Peyer's patch (tissue), 4 donors: ENCODE results near the gene LRPPRC. TPM values are rescaled to one million over a fixed set of nuclear protein-coding genes. Genes with fewer than 3 reads are reported as not detected.
A peak's percentile ranks its signal among the peaks of the same experiment; 100 is the strongest.

ENCODE experiments used
- DNase-seq, 3 donors: peaks; one replicate each; pipeline ENCODE4 v3.0.0-alpha.2; 2017 to 2019
- H3K27ac ChIP-seq, 4 donors: fragments of 200-600 bp; sonication (generic); one replicate each; pipeline ENCODE4 v1.5.1; 2016 to 2019
- H3K27me3 ChIP-seq, 2 donors: fragments of 200-600 bp; sonication (generic); one replicate each; pipeline ENCODE4 v1.5.1; 2019
- H3K36me3 ChIP-seq, 3 donors: fragments of 200-600 bp; sonication (generic); one replicate each; pipeline ENCODE4 v1.5.1; 2016 to 2019
- H3K4me1 ChIP-seq, 4 donors: fragments of 200-600 bp; sonication (generic); one replicate each; pipeline ENCODE4 v1.5.1; 2016 to 2019
- H3K4me3 ChIP-seq, 4 donors: fragments of 200-600 bp; sonication (generic); 1 replicate in 3 of 4; 2 replicates in 1 of 4; pipeline ENCODE4 v1.5.1; 2016 to 2019; ENCODE audit warnings: mild to moderate bottlenecking in 1 of 4
- H3K9me3 ChIP-seq, 4 donors: fragments of 200-600 bp; sonication (generic); one replicate each; pipeline ENCODE4 v1.5.1; 2016 to 2019; ENCODE audit warnings: mild to moderate bottlenecking in 1 of 4
- POLR2A ChIP-seq, 2 donors: fragments of 450-650 bp; IDR thresholded peaks; one replicate each; pipeline ENCODE4 v1.5.1; 2017; ENCODE audit warnings: antibody characterized with exemption in 2 of 2, mild to moderate bottlenecking in 2 of 2, moderate library complexity in 2 of 2
- total RNA-seq, 4 donors: library from RNA; depleted of rRNA; stranded (reverse); fragments of >200 nt; gene quantifications; one replicate each; pipeline ENCODE4 v1.1.0, GENCODE V29; 2016
- TF ChIP-seq, protein P1 (sequence below), 6 experiments: fragments of 450-650 bp in 4 of 6; fragments of 200-600 bp in 2 of 6; sonication (generic) in 1 of 6; IDR thresholded peaks; one replicate each; pipeline ENCODE4 v1.5.1; 2017 to 2019; ENCODE audit warnings: antibody characterized with exemption in 6 of 6, mild to moderate bottlenecking in 3 of 6, moderate library complexity in 1 of 6

Gene LRPPRC
- total RNA-seq, 4 donors from 2014 or later, result 45.7 to 70.1 (median 53.3) TPM

DNA sequence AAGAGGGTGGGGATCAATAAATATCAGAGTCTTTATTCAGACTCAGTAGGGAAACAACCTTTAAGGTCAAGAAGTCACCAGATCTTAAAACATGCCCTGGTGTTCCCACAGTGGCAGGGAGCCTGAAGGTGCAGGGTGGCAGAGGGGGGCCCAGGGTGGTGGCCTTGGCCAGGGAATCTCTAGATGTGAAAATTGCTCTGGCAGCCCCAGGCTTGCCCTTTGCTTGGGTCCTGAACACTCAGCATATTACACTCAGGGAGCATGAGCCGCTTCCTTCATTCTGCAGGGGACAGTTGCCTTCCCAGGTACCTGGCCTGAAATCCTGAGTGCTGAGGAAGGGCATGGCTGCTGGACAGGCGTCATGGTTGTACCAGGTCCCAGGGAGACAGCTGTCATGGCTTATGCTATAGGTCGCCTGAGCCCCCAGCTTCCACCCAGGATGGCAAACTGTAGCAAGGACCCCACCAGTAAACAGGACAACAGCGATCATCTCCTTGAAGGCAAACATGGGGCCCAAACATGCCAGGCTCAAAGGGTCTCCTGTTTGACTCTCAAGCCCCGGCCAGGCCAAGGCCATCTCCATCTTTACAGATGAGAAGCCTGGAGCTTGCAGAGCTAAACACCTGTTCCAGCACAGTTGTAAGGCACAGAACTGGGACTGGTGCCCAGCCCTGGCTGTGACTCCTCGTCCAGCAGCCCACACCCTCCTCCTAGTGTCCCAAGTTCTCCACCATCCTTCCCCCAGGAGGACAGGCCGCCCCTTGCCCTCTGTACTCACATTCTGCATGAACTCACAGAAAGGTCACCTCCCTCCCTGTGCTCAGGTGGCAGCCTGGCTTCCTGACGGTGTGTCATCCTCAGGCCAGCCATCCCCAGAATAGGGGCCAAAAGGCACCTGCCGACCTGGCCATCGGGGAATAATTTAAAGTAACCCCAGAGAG lies 142.4 kb downstream of the LRPPRC start:
- Histone ChIP-seq H3K27ac (peak overlapping the region in 1 of 4 donors; percentile 16), H3K9me3 (no peaks in the 10 kb centered on the region), H3K4me3 (no peak overlapping the region), H3K27me3 (no peaks in the 10 kb centered on the region), H3K4me1 (peaks cover 0 to 3% (median 0%) of the 10 kb centered on the region in 4 donors), H3K36me3 (no peaks in the 10 kb centered on the region)
- TF ChIP-seq, protein P1, sequence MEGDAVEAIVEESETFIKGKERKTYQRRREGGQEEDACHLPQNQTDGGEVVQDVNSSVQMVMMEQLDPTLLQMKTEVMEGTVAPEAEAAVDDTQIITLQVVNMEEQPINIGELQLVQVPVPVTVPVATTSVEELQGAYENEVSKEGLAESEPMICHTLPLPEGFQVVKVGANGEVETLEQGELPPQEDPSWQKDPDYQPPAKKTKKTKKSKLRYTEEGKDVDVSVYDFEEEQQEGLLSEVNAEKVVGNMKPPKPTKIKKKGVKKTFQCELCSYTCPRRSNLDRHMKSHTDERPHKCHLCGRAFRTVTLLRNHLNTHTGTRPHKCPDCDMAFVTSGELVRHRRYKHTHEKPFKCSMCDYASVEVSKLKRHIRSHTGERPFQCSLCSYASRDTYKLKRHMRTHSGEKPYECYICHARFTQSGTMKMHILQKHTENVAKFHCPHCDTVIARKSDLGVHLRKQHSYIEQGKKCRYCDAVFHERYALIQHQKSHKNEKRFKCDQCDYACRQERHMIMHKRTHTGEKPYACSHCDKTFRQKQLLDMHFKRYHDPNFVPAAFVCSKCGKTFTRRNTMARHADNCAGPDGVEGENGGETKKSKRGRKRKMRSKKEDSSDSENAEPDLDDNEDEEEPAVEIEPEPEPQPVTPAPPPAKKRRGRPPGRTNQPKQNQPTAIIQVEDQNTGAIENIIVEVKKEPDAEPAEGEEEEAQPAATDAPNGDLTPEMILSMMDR (IDR thresholded peaks at IDR 0.05), result peak in 2 of 6 experiments; percentile 15 to 22
- TF ChIP-seq POLR2A (IDR thresholded peaks at IDR 0.05), result no peak
- peak in 2 of 3 donors; percentile 69 to 84 for DNase-seq

DNA sequence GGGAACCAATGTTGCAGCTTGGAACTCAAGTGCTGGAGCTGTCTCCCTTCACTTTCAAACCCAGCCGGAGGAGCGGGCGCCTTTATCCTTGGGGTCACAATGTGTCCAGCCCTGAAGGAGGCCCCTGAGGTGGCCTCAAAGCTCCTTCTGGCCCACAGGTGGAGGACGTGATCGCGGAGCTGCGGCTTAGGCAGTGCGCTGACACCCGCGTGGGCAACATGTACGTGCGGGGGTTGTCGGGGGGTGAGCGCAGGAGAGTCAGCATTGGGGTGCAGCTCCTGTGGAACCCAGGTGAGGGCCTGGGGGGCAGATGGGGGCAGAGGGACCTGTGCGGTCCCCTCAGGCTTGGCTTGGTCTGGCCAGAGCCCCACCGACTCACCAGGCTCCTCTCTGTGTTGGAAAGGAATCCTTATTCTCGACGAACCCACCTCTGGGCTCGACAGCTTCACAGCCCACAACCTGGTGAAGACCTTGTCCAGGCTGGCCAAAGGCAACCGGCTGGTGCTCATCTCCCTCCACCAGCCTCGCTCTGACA lies 143.5 kb downstream of the LRPPRC start:
- Histone ChIP-seq H3K4me1 (peaks cover 0 to 3% (median 0%) of the 10 kb centered on the region in 4 donors), H3K27ac (peak overlapping the region in 1 of 4 donors; percentile 16), H3K9me3 (no peaks in the 10 kb centered on the region), H3K36me3 (no peaks in the 10 kb centered on the region), H3K27me3 (no peaks in the 10 kb centered on the region), H3K4me3 (no peak overlapping the region)
- TF ChIP-seq, protein P1 (IDR thresholded peaks at IDR 0.05), result no peak
- TF ChIP-seq POLR2A (IDR thresholded peaks at IDR 0.05), result no peak
- no peak for DNase-seq

DNA sequence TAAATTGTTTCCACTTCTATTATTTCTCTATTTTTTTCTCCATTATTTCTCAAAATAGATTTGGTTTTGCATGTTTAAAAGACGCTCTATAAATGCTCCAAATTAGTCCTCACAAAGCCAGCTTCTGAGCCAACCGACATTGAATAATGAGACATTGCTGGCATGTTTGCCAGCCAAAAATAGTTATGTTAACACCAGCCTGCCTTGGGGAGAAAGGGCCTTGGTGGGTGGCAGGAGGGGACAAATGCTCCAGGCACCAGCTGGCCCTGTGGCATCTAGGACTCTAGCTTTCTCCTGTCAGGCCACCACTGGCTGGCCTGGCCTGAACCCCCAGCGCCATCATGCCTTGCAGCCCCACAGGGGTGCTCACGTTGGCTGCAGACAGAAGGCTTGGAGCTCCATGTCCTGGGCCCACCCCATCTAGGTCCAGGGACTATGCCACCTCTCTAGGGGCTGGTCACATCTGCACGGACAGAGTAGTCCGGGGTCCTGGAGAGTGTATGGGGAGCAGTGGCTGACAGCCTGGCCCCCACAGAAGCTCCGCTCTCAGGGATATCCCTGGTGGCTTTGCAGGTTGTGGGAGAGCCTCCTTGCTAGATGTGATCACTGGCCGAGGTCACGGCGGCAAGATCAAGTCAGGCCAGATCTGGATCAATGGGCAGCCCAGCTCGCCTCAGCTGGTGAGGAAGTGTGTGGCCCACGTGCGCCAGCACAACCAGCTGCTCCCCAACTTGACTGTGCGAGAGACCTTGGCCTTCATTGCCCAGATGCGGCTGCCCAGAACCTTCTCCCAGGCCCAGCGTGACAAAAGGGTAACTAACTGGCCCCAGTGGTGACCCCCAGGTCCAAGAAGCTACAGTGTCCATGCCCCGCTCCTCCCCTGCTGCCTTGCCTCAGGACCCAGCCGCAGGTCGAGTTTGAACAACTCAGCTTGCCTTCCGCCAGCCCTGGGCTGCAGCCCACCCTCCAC lies 144.5 kb downstream of the LRPPRC start:
- H3K4me3 ChIP-seq, result no peak overlapping the region
- H3K27me3 ChIP-seq, result no peaks in the 10 kb centered on the region
- DNase-seq, result no peak
- H3K4me1 ChIP-seq, result peaks cover 0 to 3% (median 0%) of the 10 kb centered on the region in 4 donors
- TF ChIP-seq POLR2A (IDR thresholded peaks at IDR 0.05), result no peak
- TF ChIP-seq, protein P1 (IDR thresholded peaks at IDR 0.05), result no peak
- H3K27ac ChIP-seq, result no peak overlapping the region
- no peaks in the 10 kb centered on the region for H3K9me3 ChIP-seq
- H3K36me3 ChIP-seq, result no peaks in the 10 kb centered on the region

DNA sequence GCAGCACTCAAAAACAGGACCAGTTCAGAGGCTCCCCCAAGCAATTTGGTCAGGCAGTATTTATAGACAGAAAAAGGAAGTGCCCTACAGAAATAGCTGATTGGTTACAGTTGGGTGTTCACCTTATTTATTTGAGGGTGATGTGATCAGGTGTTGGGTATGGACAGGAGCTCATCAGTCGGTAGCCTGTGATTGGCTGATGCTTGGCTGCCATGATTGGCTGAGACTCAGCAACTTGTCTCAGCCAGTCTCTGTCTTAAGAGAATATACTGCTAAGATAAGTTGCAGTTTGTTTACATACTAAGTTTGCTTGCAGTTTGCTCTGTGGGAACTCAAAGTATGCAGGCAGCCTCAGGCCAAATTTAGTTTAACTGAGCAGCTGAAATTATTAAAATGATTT lies 147.6 kb downstream of the LRPPRC start:
- peak overlapping the region in 1 of 4 donors; percentile 9 for H3K27ac ChIP-seq
- H3K36me3 ChIP-seq, result no peaks in the 10 kb centered on the region
- TF ChIP-seq POLR2A (IDR thresholded peaks at IDR 0.05), result no peak
- TF ChIP-seq, protein P1 (IDR thresholded peaks at IDR 0.05), result no peak
- no peaks in the 10 kb centered on the region for H3K27me3 ChIP-seq
- no peak for DNase-seq
- no peaks in the 10 kb centered on the region for H3K4me1 ChIP-seq
- no peak overlapping the region for H3K4me3 ChIP-seq
- no peaks in the 10 kb centered on the region for H3K9me3 ChIP-seq

DNA sequence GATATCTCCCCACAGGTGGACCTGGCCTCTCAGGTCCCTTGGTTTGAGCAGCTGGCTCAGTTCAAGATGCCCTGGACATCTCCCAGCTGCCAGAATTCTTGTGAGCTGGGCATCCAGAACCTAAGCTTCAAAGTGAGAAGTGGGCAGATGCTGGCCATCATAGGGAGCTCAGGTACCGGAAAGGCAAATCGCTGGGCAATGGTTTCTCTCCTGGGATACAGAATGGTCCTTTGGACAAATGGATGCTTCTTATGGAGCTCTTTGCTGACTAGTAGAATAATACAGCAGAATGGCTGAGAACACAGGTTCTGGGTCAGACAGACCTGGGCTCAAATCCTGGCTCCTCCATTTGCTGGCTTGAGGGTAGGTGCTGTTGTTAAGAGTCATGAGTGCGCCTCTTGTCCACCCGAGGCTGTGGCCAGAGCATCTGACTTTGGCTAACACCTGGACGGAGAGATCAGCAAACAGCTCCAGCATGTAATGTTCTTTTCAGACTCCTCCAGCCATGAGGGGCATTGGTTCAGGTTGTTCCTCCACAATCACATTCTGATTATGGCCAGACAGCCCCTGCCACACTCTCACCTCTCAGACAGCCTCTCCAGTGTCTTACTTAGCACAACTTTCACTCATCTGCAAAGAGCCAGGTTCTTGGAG lies 149.5 kb downstream of the LRPPRC start:
- H3K9me3 ChIP-seq, result no peaks in the 10 kb centered on the region
- no peak for TF ChIP-seq POLR2A (IDR thresholded peaks at IDR 0.05)
- TF ChIP-seq, protein P1 (IDR thresholded peaks at IDR 0.05), result no peak
- no peaks in the 10 kb centered on the region for H3K27me3 ChIP-seq
- DNase-seq, result no peak
- H3K4me1 ChIP-seq, result no peaks in the 10 kb centered on the region
- H3K36me3 ChIP-seq, result no peaks in the 10 kb centered on the region
- H3K27ac ChIP-seq, result peak overlapping the region in 2 of 4 donors; percentile 17 to 69
- H3K4me3 ChIP-seq, result no peak overlapping the region
